ENCODE measurements around the gene OSM. TPM values are rescaled to one million over a fixed set of nuclear protein-coding genes. Genes with fewer than 3 reads are reported as not detected.

OSM gene
- total RNA-seq, 2 experiments from 2014 or later, result 74.7 to 80.5 TPM

DNA sequence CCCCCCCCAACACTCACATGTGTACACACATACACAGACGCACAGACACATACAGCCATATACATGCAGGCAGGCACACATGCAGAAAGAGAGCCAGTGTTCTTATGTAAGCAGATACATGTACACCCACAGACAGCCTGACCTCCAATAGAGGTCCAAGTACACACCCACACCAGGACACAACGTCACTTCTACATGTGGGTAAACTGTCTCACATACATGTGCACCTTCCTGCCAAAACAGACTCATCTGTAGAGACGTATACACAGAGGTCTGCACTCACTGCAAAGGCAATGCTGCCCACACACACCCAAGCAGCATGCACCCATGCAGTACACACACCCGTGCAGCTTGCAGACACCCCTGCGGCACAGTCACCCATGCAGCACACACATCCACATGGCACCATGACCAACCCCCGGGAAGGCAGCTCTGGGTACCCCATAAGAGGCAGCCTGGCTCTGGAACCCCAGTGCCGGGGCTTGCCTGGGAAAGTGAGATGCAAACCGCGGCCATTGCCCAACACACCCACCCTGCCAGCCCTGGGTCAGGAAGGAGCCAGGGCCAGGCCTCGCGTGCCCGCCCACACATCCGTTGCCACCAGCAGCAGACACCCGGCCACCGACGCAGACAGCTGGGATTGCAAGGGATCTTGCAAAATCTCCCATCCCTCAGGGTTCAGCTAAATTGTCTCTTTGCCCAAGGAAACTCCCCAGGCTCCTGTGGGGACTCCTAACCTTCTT is 12.6 kb upstream of the OSM start:
- CTCF ChIA-PET, result interaction anchor here (0.8 to 5.8 kb wide), 4 partner anchors 10 to 108 kb away, joined by 3 to 45 read pairs (median 4); partner anchors contain the start of genes CASTOR1, CCDC157, RNF215 and SF3A1
- POLR2A ChIA-PET, result interaction anchor here (1.4 kb wide), 1 partner anchor 11 kb away, joined by 3 read pairs; no protein-coding TSS in a partner anchor
- Mint-ChIP-seq H3K4me1 (peaks cover 76% of the 10 kb centered on the region), H3K9me3 (no peaks in the 10 kb centered on the region), H3K4me3 (no peak overlapping the region), H3K36me3 (ENCODE audit: low read depth) (peaks cover 22% of the 10 kb centered on the region), H3K27me3 (no peaks in the 10 kb centered on the region), H3K27ac (peak overlapping the region; percentile 70)
- DNase-seq, result no peak

DNA sequence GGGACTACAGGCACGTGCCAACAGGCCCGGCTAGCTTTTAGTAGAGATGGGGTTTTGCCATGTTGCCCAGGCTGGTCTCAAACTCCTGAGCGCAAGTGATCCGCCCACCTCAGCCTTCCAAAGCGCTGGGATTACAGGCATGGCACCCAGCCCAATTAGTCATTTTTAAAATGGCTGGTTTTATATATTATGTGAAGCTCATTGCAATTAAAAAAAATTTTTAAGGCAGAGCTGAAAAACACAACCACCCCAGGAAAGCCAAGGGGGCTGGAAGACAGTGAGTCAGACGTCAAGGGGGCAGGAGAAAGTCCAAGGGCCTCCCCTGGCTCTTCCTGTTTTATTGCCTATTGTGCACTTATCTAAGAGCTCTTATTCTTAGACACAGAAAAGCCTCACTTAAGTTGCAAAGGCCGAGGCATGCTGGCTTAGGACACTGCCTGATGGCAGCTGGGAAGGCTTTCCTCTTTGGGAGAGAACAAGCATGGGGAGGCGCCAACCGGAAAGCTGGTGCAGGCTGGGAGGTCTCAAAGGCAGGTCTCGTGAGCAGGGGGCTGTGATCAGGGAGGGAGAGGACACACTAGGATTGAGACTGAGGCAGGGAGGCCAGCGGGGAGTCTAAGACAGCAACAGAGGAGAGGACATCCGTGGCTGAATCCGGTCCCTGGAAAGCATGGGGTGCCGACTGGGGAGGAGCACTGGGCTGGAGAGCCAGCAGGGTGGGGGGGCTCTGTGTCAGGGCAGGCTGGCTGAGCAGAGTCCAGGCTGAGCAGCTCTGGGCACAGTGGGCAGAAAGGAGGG is 11.1 kb upstream of the OSM start:
- DNase-seq, result no peak
- H3K4me1 Mint-ChIP-seq, result peaks cover 74% of the 10 kb centered on the region
- no peak overlapping the region for H3K4me3 Mint-ChIP-seq
- no peaks in the 10 kb centered on the region for H3K9me3 Mint-ChIP-seq
- H3K27ac Mint-ChIP-seq, result no peak overlapping the region
- POLR2A ChIA-PET, result no interaction called here
- peaks cover 30% of the 10 kb centered on the region for H3K36me3 Mint-ChIP-seq (ENCODE audit: low read depth)
- CTCF ChIA-PET, result interaction anchor here (0.8 to 5.8 kb wide), 3 partner anchors 11 to 223 kb away, joined by 3 to 45 read pairs (median 3); partner anchors contain the start of gene CASTOR1
- no peaks in the 10 kb centered on the region for H3K27me3 Mint-ChIP-seq

- no peak overlapping the region for H3K4me3 Mint-ChIP-seq
- H3K4me1 Mint-ChIP-seq, result peaks cover 74% of the 10 kb centered on the region
Measured at GRCh38 chr22:30276039-30276438, 9.4 kb upstream of the OSM start.

DNA sequence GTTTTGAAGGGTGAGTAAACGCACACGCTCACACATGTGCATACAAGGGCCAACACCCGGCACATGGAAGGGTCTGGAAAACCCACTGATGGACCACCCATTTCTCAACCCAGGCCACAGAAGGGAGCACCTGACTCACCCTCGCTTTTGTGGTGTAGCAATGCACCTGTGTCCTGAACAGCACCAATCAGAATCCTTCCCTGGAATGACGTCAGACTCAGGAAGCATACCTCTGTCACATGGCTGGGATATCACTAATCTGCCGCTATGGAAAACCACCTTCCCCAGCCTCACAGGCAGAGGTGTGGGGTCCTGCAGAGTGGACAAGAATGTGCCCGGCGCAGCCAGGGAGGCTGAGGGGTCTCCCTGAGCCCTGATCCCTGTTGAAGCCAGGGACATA is 9.0 kb upstream of the OSM start:
- Mint-ChIP-seq H3K4me3 (no peak overlapping the region), H3K36me3 (ENCODE audit: low read depth) (peaks cover 41% of the 10 kb centered on the region), H3K27me3 (no peaks in the 10 kb centered on the region), H3K9me3 (no peaks in the 10 kb centered on the region), H3K27ac (peak overlapping the region; percentile 59), H3K4me1 (peaks cover 75% of the 10 kb centered on the region)
- ChIA-PET POLR2A (no interaction called here), CTCF (interaction anchor here (1.2 to 5.8 kb wide), 2 partner anchors 13 to 32 kb away, joined by 3 to 45 read pairs; partner anchors contain the start of gene CASTOR1)
- no peak for DNase-seq

More at GRCh38 chr22:30276039-30276438, 9.4 kb upstream of the OSM start:
- DNase-seq, result no peak
- no peaks in the 10 kb centered on the region for H3K27me3 Mint-ChIP-seq
- ChIA-PET POLR2A (no interaction called here), CTCF (interaction anchor here (0.6 to 5.8 kb wide), 3 partner anchors 13 to 713 kb away, joined by 3 to 45 read pairs (median 5); partner anchors contain the start of gene CASTOR1)
- H3K27ac Mint-ChIP-seq, result peak overlapping the region; percentile 59
- no peaks in the 10 kb centered on the region for H3K9me3 Mint-ChIP-seq
- peaks cover 38% of the 10 kb centered on the region for H3K36me3 Mint-ChIP-seq (ENCODE audit: low read depth)

GRCh38 chr22:30274437-30274812 is 7.8 kb upstream of the OSM start:
- Mint-ChIP-seq H3K27me3 (no peaks in the 10 kb centered on the region), H3K9me3 (no peaks in the 10 kb centered on the region), H3K4me3 (no peak overlapping the region), H3K27ac (peak overlapping the region; percentile 21), H3K4me1 (peaks cover 70% of the 10 kb centered on the region), H3K36me3 (ENCODE audit: low read depth) (peaks cover 51% of the 10 kb centered on the region)
- DNase-seq, result no peak
- ChIA-PET CTCF (interaction anchor here (1.0 kb wide), 1 partner anchor 12 kb away, joined by 3 read pairs; no protein-coding TSS in a partner anchor), POLR2A (no interaction called here)

DNA sequence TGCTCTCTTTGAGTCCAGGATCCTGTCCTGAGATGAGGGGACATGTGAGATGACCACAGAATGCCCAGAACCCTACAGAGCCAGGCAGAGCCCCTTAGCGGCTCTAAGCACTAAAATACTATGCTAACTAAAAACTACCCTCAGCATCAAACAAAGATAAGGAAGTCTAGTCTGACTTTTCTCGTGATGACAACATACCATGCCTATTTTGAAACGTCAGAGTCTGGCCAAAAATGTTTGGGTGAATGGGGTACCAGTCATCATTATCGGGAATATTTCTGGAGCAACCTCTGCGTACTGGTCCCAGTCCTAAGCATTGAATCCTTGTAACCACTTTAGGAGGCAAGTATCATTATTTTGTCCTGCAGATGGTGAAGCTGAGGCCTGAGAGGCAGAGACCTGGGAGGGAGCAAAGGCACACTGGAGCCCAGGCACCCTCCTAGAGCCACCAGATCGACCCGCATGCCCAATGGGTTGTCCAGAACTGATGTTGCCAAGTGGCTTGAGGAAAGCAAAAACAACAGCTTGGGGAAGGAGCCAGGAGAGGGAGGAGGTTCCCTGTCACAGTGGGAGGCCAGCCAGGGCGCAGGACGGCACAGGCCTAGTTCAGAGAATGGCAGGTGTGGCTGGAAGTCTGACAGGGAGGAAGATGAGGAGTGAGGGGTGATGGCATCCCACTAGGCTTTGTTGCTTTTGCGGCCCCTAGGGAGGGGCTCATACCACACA is 7.2 kb upstream of the OSM start:
- no peaks in the 10 kb centered on the region for H3K27me3 Mint-ChIP-seq
- POLR2A ChIA-PET, result no interaction called here
- H3K4me1 Mint-ChIP-seq, result peaks cover 68% of the 10 kb centered on the region
- H3K4me3 Mint-ChIP-seq, result no peak overlapping the region
- CTCF ChIA-PET, result interaction anchor here (1.0 kb wide), 1 partner anchor 12 kb away, joined by 3 read pairs; no protein-coding TSS in a partner anchor
- no peaks in the 10 kb centered on the region for H3K9me3 Mint-ChIP-seq
- no peak overlapping the region for H3K27ac Mint-ChIP-seq
- DNase-seq, result no peak
- H3K36me3 Mint-ChIP-seq (ENCODE audit: low read depth), result peaks cover 55% of the 10 kb centered on the region

DNA sequence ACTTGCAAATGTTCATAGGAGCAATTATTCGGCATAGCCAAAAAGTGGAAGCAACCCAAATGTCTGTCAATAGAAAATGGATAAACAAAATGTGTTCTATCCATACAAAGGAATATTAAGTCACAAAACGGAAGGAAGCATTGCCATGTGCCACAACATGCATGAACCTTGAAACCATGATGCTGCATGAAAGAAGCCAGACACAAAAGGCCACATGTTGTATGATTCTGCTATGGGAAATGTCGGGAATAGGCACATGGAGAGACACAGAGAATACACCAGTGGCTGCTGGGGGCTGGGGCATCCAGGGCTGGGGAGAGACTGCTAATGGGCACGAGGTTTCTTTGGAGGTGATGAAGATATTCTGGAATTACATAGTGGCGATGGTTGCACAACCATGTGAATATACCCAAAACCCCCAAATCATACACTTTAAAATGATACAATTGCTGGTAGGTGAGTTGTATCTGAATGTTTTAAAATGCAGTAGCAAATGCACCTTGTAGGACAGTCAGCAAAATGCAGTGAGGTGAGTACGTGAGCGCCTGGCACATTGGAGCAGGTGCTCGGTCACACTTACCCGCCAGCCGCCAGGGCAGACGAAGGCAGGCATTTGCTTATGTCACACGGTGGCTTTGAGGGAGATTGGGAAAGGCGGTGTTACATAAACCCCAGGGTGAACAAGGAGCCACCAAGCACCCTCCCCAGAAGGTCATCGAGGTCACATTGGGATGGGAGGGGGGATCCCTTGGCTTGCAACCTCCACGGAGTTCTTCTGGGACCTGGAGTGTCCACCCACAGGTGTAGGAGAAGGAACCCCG is 6.3 kb upstream of the OSM start:
- H3K27me3 Mint-ChIP-seq, result no peaks in the 10 kb centered on the region
- H3K4me3 Mint-ChIP-seq, result no peak overlapping the region
- ChIA-PET CTCF (interaction anchor here (1.1 kb wide), 1 partner anchor 15 kb away, joined by 7 read pairs; no protein-coding TSS in a partner anchor), POLR2A (no interaction called here)
- DNase-seq, result no peak
- no peaks in the 10 kb centered on the region for H3K9me3 Mint-ChIP-seq
- H3K4me1 Mint-ChIP-seq, result peaks cover 71% of the 10 kb centered on the region
- H3K36me3 Mint-ChIP-seq (ENCODE audit: low read depth), result peaks cover 58% of the 10 kb centered on the region
- peak overlapping the region; percentile 46 for H3K27ac Mint-ChIP-seq

DNA sequence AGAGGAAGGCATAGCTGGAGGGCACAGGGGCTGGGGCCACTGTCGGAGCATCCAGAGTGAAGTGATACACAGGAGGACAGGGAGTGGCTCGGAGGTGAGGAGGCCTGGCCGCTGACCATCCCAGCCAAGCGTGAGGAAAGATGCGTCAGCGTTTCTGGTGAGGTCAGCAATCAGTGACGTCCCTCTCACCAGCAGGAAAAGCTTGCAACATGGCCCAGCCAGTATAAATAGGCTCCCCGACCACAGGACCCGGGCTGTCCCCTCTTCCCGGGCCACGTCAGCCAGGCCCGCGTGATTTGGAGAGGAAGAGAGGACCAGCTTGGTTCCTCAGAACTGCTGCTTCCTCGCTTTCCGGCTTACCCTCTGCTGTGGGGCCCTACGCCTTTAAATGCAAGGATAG is 4.2 kb upstream of the OSM start:
- DNase-seq, result no peak
- Mint-ChIP-seq H3K9me3 (no peaks in the 10 kb centered on the region), H3K4me3 (no peak overlapping the region), H3K36me3 (ENCODE audit: low read depth) (peaks cover 62% of the 10 kb centered on the region), H3K27me3 (no peaks in the 10 kb centered on the region), H3K4me1 (peaks cover 61% of the 10 kb centered on the region), H3K27ac (peak overlapping the region; percentile 54)
- CTCF ChIA-PET, result no interaction called here
- POLR2A ChIA-PET, result no interaction called here

- H3K4me3 Mint-ChIP-seq, result peak overlapping the region; percentile 99
- POLR2A ChIA-PET, result no interaction called here
- peaks cover 70% of the 10 kb centered on the region for H3K36me3 Mint-ChIP-seq (ENCODE audit: low read depth)
- CTCF ChIA-PET, result interaction anchor here (0.9 to 2.4 kb wide), 7 partner anchors 12 to 134 kb away, joined by 4 to 13 read pairs (median 5); partner anchors contain the start of gene RNF215
- DNase-seq, result no peak
- H3K9me3 Mint-ChIP-seq, result no peaks in the 10 kb centered on the region
- peaks cover 52% of the 10 kb centered on the region for H3K4me1 Mint-ChIP-seq
- peak overlapping the region; percentile 94 for H3K27ac Mint-ChIP-seq
- no peaks in the 10 kb centered on the region for H3K27me3 Mint-ChIP-seq
Measured at GRCh38 chr22:30268331-30268730, 1.7 kb upstream of the OSM start.

- no peaks in the 10 kb centered on the region for H3K27me3 Mint-ChIP-seq
- H3K36me3 Mint-ChIP-seq (ENCODE audit: low read depth), result peaks cover 70% of the 10 kb centered on the region
- peak overlapping the region; percentile 94 for H3K27ac Mint-ChIP-seq
- ChIA-PET POLR2A (interaction anchor here (0.7 to 0.9 kb wide), 2 partner anchors 12 to 59 kb away, joined by 3 read pairs; partner anchors contain the start of gene TBC1D10A), CTCF (interaction anchor here (0.8 to 2.4 kb wide), 8 partner anchors 12 to 133 kb away, joined by 3 to 13 read pairs (median 4); partner anchors contain the start of gene RNF215)
- no peaks in the 10 kb centered on the region for H3K9me3 Mint-ChIP-seq
- H3K4me3 Mint-ChIP-seq, result peak overlapping the region; percentile 99
- DNase-seq, result peak; percentile 82
- H3K4me1 Mint-ChIP-seq, result peaks cover 52% of the 10 kb centered on the region
Measured at GRCh38 chr22:30267382-30268302, 991 bp upstream of the OSM start.

All from activated CD4-positive, alpha-beta T cell treated with anti-CD3 and anti-CD28 coated beads, Interleukin-2, amount 10 ng/mL, durations not matched to agents 7 days and 5 days (primary cell).